Coronary artery (tissue), 2 donors: ENCODE measurements around the gene TAS2R3.

Experiments used
- DNase-seq: peaks from one replicate; pipeline ENCODE4 v3.0.0-alpha.2; 2017; ENCODE audit warnings: low spot score
- H3K27ac ChIP-seq, 2 donors: fragments of 200-600 bp; sonication (generic); one replicate each; pipeline ENCODE4 v1.5.1; 2016 to 2019
- H3K4me3 ChIP-seq: fragments of 200-600 bp; sonication (generic); 2 replicates; pipeline ENCODE4 v1.5.1; 2016; ENCODE audit warnings: mild to moderate bottlenecking, moderate library complexity
- TF ChIP-seq, protein P1 (sequence below): fragments of 200-600 bp; sonication (generic); IDR thresholded peaks from one replicate; pipeline ENCODE4 v1.5.1; 2019; ENCODE audit warnings: antibody characterized with exemption

The TAS2R3 gene

GRCh38 chr7:141763797-141764196 is at the start of gene TAS2R3:
Gene TAS2R3 (plus strand): TSS chr7:141764097. CDS start chr7:141764159, 62 bp downstream.
- DNase-seq: no peak
- no peak within 1 kb of the TSS for H3K27ac ChIP-seq
- H3K4me3 ChIP-seq: no peak within 1 kb of the TSS
- TF ChIP-seq, protein P1, sequence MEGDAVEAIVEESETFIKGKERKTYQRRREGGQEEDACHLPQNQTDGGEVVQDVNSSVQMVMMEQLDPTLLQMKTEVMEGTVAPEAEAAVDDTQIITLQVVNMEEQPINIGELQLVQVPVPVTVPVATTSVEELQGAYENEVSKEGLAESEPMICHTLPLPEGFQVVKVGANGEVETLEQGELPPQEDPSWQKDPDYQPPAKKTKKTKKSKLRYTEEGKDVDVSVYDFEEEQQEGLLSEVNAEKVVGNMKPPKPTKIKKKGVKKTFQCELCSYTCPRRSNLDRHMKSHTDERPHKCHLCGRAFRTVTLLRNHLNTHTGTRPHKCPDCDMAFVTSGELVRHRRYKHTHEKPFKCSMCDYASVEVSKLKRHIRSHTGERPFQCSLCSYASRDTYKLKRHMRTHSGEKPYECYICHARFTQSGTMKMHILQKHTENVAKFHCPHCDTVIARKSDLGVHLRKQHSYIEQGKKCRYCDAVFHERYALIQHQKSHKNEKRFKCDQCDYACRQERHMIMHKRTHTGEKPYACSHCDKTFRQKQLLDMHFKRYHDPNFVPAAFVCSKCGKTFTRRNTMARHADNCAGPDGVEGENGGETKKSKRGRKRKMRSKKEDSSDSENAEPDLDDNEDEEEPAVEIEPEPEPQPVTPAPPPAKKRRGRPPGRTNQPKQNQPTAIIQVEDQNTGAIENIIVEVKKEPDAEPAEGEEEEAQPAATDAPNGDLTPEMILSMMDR: no peak

DNA sequence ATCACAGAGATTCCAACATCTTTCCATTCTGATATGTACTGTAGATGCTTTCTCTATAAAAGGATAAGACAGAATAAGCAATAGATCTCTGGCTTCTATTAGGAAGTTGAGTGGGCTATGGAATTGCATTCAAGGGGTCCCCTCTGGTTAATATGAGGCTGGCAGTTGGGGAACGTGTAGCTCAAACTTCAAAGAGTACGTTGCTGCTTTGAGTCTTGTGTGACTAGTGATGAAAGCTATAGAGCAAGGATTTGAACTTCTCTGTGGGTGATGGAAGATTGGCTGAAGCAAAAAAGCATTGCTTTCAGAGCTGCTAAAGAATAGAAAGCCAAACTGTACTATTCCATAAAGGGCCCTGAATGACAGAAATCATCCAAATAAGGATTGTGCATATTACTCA is 49.3 kb upstream of the TAS2R3 start:
- TF ChIP-seq, protein P1: no peak
- Histone ChIP-seq H3K27ac (no peak overlapping the region), H3K4me3 (no peak overlapping the region)
- DNase-seq: no peak

DNA sequence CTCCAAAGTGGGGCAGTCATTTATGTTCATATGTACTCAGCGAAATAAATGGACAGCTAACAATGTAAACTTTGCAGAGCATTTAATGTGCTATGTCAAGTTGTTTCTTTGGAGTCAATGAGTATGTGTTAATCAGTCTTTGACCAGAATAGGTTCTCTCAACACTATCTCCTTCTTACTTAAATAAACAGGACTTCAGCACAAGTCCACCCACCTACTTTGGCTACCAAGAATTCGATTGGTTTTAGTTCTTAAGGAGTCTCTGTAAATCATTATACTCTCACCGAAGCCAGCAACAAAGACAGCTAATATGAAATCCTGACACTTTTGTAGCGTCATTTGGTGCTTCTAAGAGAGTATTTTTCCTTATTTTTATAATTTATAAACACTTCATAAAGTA is 48.9 kb upstream of the TAS2R3 start:
- Histone ChIP-seq H3K4me3 (no peak overlapping the region), H3K27ac (no peak overlapping the region)
- TF ChIP-seq, protein P1: no peak
- DNase-seq: no peak

DNA sequence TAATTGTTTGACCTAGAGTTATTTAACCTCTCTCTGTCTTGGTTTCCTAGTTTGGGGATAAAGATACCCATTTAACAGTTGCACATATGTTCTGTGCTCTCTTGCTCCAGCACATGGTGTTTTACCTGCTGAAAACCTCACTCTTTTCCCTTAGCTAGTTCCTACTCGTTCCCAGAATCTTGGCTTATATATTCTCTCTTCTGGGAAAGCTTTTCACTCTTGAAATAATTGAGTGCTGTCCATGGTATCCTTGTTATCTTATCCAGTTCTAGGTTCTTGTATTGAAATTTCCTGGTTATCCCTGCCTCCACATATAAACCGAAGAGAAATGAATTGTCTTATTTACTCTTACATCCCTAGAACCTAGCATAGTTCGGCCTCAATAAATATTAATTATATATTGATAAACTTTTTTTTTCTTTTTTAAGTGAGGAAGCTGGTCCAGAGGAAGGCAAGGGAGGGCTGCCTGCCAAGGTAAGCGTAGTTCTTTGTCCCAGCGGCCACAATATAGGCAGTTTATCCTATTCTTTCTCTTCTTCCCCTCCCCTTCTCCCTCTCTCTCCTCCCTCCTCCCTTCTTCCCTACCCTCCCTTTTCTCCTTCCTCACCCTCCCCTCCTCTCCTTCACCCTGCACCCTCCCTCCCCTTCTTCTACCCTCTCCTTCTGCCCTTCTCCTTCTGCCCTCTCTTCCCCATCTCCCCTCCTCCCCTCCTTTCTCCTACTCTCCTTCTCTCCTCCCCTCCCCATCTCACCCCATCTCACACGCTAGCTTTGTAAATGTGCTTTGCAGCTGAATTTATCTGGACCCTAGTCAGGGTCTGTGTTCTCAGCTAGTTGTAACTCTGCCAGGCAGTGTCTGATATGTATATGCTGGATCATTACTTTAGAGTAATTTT is 47.9 kb upstream of the TAS2R3 start:
- no peak for DNase-seq
- TF ChIP-seq, protein P1: no peak
- Histone ChIP-seq H3K4me3 (no peak overlapping the region), H3K27ac (no peak overlapping the region)

GRCh38 chr7:141717450-141717849 is 46.4 kb upstream of the TAS2R3 start:
- DNase-seq: no peak
- TF ChIP-seq, protein P1: no peak
- H3K4me3 ChIP-seq: no peak overlapping the region

DNA sequence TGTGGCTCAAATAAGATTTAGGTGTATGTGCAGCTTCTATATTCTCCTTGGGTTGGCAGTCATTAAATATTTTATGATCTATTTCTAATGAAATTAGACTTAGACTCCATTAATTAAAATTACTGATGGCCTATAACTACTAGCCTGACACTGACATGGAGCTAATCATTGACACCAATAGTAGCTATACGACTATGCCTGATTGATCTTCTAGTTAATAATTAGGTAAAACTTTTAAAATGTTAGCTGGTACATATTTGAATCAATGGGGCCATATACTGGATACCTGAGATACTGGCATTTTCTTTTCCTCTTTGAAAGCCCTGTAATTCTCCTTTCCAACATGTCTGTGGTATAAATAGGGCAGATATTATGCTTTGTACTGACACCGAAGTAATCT is 41.4 kb upstream of the TAS2R3 start:
- H3K27ac ChIP-seq: no peak overlapping the region
- TF ChIP-seq, protein P1: no peak

More at GRCh38 chr7:141717450-141717849, 46.4 kb upstream of the TAS2R3 start:
- no peak overlapping the region for H3K27ac ChIP-seq

DNA sequence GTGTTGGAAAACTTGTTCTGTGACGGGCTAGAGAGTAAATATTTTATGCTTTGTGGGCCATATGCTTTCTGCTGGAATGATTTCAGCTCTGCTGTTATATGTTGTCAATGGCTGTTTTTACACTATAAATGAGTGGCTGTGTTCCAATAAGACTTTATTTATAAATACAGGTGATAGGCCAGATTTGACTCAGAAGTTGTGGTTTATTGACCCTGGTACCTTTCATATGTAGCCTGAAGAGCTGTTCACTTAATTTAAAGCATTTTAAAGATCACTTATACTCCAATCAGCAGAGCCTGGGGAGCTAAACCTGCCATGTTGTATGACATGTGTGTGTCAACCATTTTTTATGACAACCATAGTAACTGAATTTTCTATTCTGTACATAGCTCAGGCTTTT is 34.9 kb upstream of the TAS2R3 start:
- TF ChIP-seq, protein P1: no peak
- DNase-seq: no peak
- Histone ChIP-seq H3K4me3 (no peak overlapping the region), H3K27ac (no peak overlapping the region)

More for the DNA sequence above, 41.4 kb upstream of the TAS2R3 start:
- DNase-seq: no peak
- H3K4me3 ChIP-seq: no peak overlapping the region
